Measurements from ENCODE around the gene GIMD1. TPM values are rescaled to one million over a fixed set of nuclear protein-coding genes. Genes with fewer than 3 reads are reported as not detected.

Gene GIMD1
- total and polyA plus RNA-seq, 9 of the 15 experiments (the other 6 are each of a cell fraction or from before 2014, with no cell fraction given), result not detected

DNA sequence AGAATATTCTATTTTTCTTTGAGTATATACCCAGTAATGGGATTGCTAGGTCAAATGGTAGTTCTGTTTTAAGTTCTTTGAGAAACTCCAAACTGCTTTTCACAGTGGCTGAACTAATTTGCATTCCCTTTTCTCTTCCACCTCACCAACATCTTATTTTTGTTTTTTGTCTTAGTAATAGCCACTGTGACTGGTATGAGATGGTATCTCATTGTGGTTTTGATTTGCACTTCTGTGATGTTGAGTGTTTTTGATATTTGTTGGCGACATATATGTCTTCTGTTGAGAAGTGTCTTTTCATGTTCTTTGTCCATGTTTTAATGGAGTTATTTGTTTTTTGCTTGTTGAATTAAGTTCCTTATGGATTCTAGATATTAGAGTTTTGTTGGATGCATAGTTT, 27.8 kb downstream of the GIMD1 start (continued):
- TF ChIP-seq, protein P1, sequence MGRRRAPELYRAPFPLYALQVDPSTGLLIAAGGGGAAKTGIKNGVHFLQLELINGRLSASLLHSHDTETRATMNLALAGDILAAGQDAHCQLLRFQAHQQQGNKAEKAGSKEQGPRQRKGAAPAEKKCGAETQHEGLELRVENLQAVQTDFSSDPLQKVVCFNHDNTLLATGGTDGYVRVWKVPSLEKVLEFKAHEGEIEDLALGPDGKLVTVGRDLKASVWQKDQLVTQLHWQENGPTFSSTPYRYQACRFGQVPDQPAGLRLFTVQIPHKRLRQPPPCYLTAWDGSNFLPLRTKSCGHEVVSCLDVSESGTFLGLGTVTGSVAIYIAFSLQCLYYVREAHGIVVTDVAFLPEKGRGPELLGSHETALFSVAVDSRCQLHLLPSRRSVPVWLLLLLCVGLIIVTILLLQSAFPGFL (CRISPR knock-in tag; IDR thresholded peaks at IDR 0.05), result no peak
- TF ChIP-seq SMAD4 (CRISPR knock-in tag; conservative IDR thresholded peaks at IDR 0.05) (no peak), ETV6 (IDR thresholded peaks at IDR 0.05; ENCODE audit: borderline replicate concordance in 1 of 2, low read depth in 2 of 2, low read length in 1 of 2) (no peak), ETV6 (CRISPR knock-in tag; IDR thresholded peaks at IDR 0.05; ENCODE audit: borderline replicate concordance) (no peak), E2F3 (CRISPR knock-in tag; IDR thresholded peaks at IDR 0.05) (no peak)
- TF ChIP-seq, protein P2, sequence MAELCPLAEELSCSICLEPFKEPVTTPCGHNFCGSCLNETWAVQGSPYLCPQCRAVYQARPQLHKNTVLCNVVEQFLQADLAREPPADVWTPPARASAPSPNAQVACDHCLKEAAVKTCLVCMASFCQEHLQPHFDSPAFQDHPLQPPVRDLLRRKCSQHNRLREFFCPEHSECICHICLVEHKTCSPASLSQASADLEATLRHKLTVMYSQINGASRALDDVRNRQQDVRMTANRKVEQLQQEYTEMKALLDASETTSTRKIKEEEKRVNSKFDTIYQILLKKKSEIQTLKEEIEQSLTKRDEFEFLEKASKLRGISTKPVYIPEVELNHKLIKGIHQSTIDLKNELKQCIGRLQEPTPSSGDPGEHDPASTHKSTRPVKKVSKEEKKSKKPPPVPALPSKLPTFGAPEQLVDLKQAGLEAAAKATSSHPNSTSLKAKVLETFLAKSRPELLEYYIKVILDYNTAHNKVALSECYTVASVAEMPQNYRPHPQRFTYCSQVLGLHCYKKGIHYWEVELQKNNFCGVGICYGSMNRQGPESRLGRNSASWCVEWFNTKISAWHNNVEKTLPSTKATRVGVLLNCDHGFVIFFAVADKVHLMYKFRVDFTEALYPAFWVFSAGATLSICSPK (IDR thresholded peaks at IDR 0.05; ENCODE audit: borderline replicate concordance), result no peak

DNA sequence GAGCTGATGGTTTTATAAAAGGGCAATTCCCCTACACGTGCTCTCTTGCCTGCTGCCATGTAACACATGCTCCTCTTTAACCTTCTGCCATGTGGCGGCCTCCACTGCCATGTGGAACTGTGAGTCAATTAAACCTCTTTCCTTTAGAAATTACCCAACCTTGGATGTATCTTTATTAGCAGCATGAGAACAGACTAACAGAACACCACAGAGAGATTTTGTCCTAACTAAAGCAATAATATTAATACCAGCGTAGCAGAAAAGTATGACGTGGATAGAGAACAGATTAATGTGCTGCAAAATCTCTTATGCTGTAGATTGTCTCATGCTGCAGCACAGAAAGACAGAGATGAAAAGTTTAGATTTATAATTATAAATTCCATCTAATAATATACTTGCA, 29.1 kb downstream of the GIMD1 start:
- no TSS peak for BruUV-seq (replicated peaks)
- no peaks in the 10 kb centered on the region for H3K27me3 ChIP-seq (ENCODE audit: control insufficient read depth in 2 of 2, insufficient read depth in 2 of 2, low read length in 2 of 2)

More for the DNA sequence above, 29.1 kb downstream of the GIMD1 start:
- H3K9me3 ChIP-seq (replicated peaks; ENCODE audit: control insufficient read depth, insufficient read depth, low read depth, low read length), result peaks cover 1% of the 10 kb centered on the region; the same call in 1 of the 2 replicates
- H3K79me2 ChIP-seq (ENCODE audit: control insufficient read depth, insufficient read depth, low read length), result peaks cover 44% of the 10 kb centered on the region
- POLR2A ChIA-PET, result interaction anchor here (0.6 kb wide), 1 partner anchor 1381 kb away, joined by 3 read pairs; no protein-coding TSS in a partner anchor
- WGBS (ENCODE audit: insufficient coverage, low coverage, missing lambda C conversion rate), result 92% methylated on average over 4 of the region's 4 CpGs
- DNase-seq (ENCODE audit: extremely low read depth in 1 of 4, low spot score in 3 of 4) (no peak), ATAC-seq (no peak), FAIRE-seq (no peak)
- no peaks in the 10 kb centered on the region for H4K20me1 ChIP-seq (replicated peaks; ENCODE audit: control insufficient read depth, insufficient read depth, low read length)
- H3K9me1 ChIP-seq (ENCODE audit: control insufficient read depth, insufficient read depth, low read length), result no peaks in the 10 kb centered on the region
- H3K36me3 ChIP-seq (ENCODE audit: control insufficient read depth, insufficient read depth, low read length), result peaks cover 65% of the 10 kb centered on the region
- intact Hi-C loops (cut with micrococcal nuclease) (no loop called here), in situ Hi-C loops (cut with MboI) (no loop called here)
- H3K4me1 ChIP-seq (replicated peaks in 1 of 2; ENCODE audit: control insufficient read depth in 2 of 2, insufficient read depth in 2 of 2, low read length in 2 of 2), result 0 out of 5 replicates have a peak, but pooled peaks cover 0 to 2% of the 10 kb centered on the region in 2 experiments
- H3K27ac ChIP-seq (ENCODE audit: extremely low read depth, low read depth, low read length), result no peak overlapping the region
- no peak overlapping the region for H3K9ac ChIP-seq (ENCODE audit: insufficient read depth in 1 of 2, low read depth in 2 of 2, low read length in 2 of 2)
- CTCF ChIA-PET (ENCODE audit: low intra/inter-chr PET ratio), result no interaction called here
- TF ChIP-seq DPF2 (IDR thresholded peaks at IDR 0.05), result no peak
- H2AFZ ChIP-seq (ENCODE audit: low read depth, low read length), result no peak overlapping the region
- no peak overlapping the region for H3K4me3 ChIP-seq
- no peak overlapping the region for H3K4me2 ChIP-seq (ENCODE audit: insufficient read depth, low read length)

Measured in K562 (cell line).